GM12801 (cell line): ENCODE results near the gene PIK3C2G.

Source experiments
- CTCF ChIP-seq: IDR thresholded peaks from one replicate; pipeline ENCODE4 v1.5.1; 2011; ENCODE audit warnings: control low read depth; ENCODE audit not compliant: insufficient read length; ENCODE audit errors: extremely low read depth

The PIK3C2G gene

GRCh38 chr12:18345021-18345735, 83.9 kb downstream of the PIK3C2G start:
- TF ChIP-seq CTCF = no peak

- TF ChIP-seq CTCF = no peak
These were observed 91.0 kb downstream of the PIK3C2G start for GRCh38 chr12:18352312-18352711.

GRCh38 chr12:18355429-18355828, 94.1 kb downstream of the PIK3C2G start:
- no peak for TF ChIP-seq CTCF

- TF ChIP-seq CTCF = no peak
These were observed 96.8 kb downstream of the PIK3C2G start for GRCh38 chr12:18358077-18358476.

DNA sequence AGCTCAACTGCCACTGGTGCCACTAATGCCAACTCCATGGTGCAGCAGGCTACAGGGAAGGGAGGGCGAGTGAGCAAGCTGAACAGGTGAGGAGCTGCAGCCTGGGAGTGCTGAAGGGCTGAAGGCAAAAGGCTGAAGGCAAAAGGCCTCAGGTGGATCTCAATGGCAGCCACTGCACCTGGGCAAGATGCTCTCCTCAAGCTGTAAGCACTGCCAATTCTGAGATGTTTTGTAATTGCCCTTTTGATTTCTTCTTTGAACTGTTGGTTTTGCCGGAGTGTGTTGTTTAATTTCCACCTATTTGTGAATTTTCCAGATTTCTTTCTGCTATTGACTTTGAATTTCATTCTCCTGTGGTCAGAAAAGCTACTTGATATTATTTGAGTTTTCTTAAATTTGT, 97.6 kb downstream of the PIK3C2G start:
- TF ChIP-seq CTCF = no peak

DNA sequence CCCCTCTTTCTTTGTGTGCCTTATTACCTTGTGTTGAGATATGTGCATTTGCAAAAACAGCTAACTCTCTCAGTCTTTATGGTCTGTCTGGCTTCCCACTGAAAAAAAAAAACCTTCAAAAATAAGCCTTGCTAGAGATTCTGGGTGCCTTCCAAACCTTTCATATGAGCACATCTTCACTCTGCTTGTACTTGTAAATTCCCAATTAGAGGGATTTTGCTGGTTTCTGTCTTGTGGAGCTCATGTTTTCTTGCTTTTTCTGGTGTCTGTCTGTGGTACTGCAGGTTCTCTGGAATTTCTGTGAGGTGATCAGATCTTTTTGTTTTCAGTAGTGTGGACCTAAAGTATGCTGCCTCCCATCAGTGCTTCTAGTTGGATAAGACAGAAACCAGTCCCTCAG, 100.1 kb downstream of the PIK3C2G start:
- no peak for TF ChIP-seq CTCF

- no peak for TF ChIP-seq CTCF
These were observed 102.0 kb downstream of the PIK3C2G start for GRCh38 chr12:18363321-18363720.
